ENCODE data around the gene NUP93.
"Not testable (repeated sequence)": the region's sequence is repeated elsewhere in the genome, so short reads cannot be mapped to it uniquely, and the experiment has no call there.

GRCh38 chr16:56739378-56739777 is 9.4 kb downstream of the NUP93 start:
- not testable (repeated sequence) for TF ChIP-seq CTCF (IDR thresholded peaks at IDR 0.05; ENCODE audit: low read depth, low read length); POLR2A (IDR thresholded peaks at IDR 0.05; ENCODE audit: extremely low read depth, insufficient read length); MAX (IDR thresholded peaks at IDR 0.05; ENCODE audit: low read depth, low read length)
